ENCODE results near the gene NUP214. TPM values are rescaled to one million over a fixed set of nuclear protein-coding genes. Genes with fewer than 3 reads are reported as not detected.

NUP214 gene
- total RNA-seq = 8.2 and 9.6 TPM in 2 replicates

DNA sequence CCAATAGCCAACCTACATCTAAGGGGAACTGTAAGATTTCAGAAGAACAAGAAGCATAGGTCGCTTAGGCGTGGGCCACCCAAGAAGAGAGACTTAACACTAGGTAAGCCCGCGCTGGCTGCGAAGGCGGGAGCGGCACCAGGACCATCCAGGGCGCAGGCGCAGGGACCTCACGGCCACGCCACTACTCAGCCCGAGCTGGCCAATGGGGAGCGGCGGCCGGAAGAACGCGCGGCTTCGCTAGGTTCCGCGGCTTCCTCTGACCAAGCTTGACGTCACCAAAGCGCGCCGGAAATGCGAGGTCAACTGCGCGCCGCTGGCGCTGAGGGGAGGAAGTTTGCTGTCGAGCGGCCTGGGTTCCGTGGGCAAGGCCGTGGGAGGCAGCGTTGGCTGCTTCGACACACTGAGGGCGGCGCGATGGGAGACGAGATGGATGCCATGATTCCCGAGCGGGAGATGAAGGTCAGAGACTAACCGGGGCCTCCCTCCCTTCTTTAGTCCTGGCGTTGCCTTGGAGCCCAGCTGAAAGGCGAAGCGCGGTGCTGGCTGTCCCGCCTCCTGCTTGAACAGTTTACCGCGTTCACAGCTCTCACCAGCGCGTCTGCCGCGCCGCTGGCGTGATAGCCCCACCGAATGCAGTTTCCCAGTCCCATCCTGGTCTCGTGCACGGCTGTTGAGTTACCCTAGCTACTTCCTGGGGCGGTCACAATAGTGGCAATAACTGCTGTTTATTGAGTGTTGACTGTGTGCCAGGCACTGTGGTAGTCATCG lies at the start of gene NUP214:
TSS of gene NUP214 (plus strand) at position 299 of the 771 bp plus-strand sequence. CDS start at position 418, 119 bp downstream.

DNA sequence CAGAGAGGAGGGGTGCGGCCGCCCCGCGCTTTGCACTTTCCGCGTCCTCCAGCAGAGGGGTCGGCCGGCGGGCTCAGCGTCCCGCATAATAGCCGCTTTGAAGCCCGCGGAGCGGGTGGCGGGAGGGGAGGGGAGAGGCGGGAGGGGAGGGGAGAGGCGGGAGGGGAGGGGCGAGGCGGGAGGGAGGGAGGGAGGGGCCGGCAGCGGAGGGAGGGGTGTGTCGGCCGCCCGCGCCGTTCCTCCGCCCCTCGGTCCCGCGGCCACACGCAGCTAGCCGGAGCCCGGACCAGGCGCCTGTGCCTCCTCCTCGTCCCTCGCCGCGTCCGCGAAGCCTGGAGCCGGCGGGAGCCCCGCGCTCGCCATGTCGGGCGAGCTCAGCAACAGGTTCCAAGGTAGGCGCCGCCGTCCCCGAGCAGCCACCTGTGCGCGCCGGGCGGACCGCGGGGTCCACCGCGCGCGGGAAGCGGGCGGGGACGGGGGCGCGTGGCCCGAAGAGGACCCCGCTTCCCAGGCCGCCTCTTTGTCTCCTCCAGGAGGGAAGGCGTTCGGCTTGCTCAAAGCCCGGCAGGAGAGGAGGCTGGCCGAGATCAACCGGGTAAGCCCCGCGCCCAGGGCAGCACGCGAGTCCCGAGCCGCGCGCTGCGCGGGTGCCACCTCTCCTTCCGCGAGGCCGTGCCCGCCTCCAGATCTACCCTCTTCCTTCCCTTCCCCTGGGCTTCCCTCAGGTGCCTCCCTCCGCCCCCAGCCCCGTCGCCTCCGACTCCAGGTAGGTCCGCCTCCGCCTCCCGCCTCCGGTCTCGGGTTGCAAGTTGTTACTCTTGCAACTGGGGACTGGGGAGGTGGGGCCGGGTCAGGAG lies 28.9 kb upstream of the NUP214 start, which contains the start of gene AIF1L:
TSS of gene AIF1L (plus strand) at position 263 of the 857 bp plus-strand sequence. CDS start at position 362, 99 bp downstream.

GRCh38 chr9:131276094-131276888 lies 150.9 kb downstream of the NUP214 start, which contains the start of gene FAM78A:
Gene FAM78A, minus strand, starts transcription at chr9:131276510. Its CDS starts 331 bp downstream, at chr9:131276179.

Other genes with a start within 250 kb of the NUP214 start
- not detected in 2 replicates for gene QRFP, start 228.8 kb upstream of the NUP214 start, total RNA-seq
- gene FIBCD1, start 186.3 kb upstream of the NUP214 start, total RNA-seq = 6.7 and 9.3 TPM in 2 replicates
- 0.09 TPM in 1 of 2 replicates, not detected in the other for gene LAMC3, start 116.4 kb upstream of the NUP214 start, total RNA-seq
- 0.16 and 6.8 TPM in 2 replicates for gene AIF1L, start 29.1 kb upstream of the NUP214 start, total RNA-seq
- gene FAM78A, start 150.9 kb downstream of the NUP214 start, total RNA-seq = 0.32 and 0.52 TPM in 2 replicates
- 1.7 and 4.5 TPM in 2 replicates for gene PLPP7, start 164.1 kb downstream of the NUP214 start, total RNA-seq